NCI-H2196 treated with DMSO at 0.1 percent for 48 hours (cell line): ENCODE measurements around the gene SCLY.
"Not testable (repeated sequence)": the region's sequence is repeated elsewhere in the genome, so short reads cannot be mapped to it uniquely, and the experiment has no call there.

Experiments used
- DNase-seq: peaks from one replicate; lab custom pipeline; 2025; ENCODE audit not compliant: unreplicated experiment; lab: John Stamatoyannopoulos, UW

SCLY gene

GRCh38 chr2:238060542-238061314, at the start of gene SCLY:
TSS of gene SCLY (plus strand) at chr2:238061001. CDS start at chr2:238061055, 54 bp downstream.
- DNase-seq, result peak; percentile 92

- DNase-seq, result no peak
These were observed 47.0 kb upstream of the SCLY start for GRCh38 chr2:238013806-238014205.

- no peak for DNase-seq
These were observed 45.1 kb upstream of the SCLY start for GRCh38 chr2:238015705-238016104.

DNA sequence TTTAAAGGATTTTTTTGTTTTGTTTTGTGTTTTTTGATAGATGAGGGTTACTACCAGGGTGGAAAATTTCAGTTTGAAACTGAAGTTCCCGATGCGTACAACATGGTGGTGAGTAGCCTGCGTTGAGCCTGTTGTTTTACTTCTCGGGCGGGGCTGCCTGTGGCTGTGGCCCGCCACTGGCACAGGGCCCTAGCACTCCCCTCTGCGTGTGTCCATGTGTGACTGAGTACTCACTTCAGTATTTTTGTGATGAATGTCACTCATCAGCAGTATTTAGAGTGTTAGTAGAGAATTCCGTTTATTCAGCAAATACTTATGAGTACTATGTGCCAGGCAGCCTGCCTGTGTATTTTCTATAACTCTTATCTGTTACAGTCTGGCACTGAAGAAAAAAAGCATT, 44.3 kb upstream of the SCLY start:
- no peak for DNase-seq

DNA sequence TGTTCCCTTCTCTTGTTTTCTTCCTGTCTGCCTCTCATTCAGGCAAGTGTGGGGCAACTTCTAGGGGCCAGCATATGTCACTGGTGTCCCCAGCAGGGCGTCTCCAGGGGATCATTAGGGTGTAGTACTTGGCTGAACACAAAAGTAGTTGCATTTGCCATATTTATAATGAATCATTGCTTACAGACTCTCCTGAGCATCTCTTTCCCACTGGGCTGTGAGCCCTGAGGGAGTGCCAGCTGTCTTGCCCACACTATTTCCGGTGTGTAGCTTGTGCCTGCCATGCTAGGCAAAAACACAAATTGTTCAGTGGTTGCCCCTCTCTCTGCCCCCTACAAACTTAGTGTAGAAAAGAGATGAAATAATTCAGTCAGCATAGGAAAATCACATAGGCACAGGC, 40.8 kb upstream of the SCLY start:
- no peak for DNase-seq

DNA sequence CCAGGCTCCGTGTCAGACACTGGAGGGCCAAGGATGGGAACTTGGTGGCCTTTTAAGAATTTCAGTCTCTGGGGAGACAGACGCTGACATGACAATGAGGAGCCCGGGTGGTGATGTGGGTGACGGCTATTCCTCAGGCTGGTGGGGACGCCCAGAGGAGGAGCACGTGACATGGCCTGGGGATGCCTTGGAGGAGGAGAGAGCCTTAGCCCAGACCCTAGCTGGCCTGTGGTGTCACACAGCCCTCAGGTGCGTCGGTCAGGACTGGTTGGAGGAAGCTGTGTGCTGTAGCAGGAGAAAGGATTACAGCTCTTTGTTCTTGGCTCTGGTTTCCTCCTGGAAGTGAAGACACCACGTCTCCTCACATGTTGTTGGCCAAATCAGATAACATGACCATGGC, 40.0 kb upstream of the SCLY start:
- DNase-seq, result no peak

- DNase-seq, result no peak
These were observed 39.5 kb upstream of the SCLY start for GRCh38 chr2:238021327-238021726.

- no peak for DNase-seq
These were observed 38.1 kb upstream of the SCLY start for GRCh38 chr2:238022594-238023157.

DNA sequence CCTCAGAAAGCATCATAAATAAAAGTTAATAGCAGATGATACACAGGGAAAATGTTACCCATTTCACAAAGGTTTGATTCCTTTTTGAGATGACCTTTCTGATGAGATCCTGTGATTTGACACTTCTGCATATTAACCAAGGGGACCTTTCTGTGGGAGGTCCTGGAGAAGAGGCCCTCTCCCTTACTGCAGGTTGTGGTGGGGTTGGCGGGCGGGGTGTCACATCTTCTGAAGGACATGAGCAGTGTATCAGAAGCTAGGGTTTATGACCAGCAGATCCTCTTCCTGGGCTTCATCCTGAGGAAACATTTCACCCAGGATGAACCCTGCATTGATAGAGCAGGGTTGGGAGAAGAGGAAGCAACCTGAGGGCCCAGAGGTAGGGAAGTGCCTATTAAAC, 37.2 kb upstream of the SCLY start:
- DNase-seq, result no peak

GRCh38 chr2:238024986-238025385, 35.8 kb upstream of the SCLY start:
- DNase-seq, result no peak

DNA sequence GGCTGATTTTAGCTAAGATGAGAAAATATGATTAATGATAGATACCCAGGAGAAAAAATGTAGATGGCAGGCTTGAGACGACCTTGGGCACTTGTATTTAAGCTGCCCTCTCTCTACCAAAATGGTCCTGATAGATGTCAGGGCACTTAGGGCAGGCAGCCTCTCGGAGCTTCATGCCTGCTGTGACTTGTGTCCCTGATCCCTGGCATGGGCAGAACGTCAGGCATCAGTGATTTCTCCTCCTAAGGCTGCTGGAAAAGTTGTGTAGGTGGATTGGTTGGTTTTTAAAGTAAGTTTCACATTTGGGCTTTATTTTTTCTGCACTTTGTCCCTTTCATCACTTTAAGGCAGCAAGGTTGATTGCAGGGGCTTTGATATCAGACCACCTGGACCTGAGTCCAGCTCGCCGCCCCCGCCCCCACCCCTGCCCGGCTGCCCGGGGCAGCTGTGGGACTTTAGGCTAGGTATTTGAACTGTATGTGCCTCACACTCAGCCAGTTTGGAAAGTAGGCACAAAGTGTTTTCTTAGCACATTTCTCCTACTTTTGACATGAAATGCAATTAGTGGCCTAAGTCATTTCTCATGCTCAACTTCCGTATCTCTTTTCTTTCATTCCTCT, 35.0 kb upstream of the SCLY start:
- DNase-seq, result no peak

GRCh38 chr2:238027058-238027457, 33.7 kb upstream of the SCLY start:
- no peak for DNase-seq

DNA sequence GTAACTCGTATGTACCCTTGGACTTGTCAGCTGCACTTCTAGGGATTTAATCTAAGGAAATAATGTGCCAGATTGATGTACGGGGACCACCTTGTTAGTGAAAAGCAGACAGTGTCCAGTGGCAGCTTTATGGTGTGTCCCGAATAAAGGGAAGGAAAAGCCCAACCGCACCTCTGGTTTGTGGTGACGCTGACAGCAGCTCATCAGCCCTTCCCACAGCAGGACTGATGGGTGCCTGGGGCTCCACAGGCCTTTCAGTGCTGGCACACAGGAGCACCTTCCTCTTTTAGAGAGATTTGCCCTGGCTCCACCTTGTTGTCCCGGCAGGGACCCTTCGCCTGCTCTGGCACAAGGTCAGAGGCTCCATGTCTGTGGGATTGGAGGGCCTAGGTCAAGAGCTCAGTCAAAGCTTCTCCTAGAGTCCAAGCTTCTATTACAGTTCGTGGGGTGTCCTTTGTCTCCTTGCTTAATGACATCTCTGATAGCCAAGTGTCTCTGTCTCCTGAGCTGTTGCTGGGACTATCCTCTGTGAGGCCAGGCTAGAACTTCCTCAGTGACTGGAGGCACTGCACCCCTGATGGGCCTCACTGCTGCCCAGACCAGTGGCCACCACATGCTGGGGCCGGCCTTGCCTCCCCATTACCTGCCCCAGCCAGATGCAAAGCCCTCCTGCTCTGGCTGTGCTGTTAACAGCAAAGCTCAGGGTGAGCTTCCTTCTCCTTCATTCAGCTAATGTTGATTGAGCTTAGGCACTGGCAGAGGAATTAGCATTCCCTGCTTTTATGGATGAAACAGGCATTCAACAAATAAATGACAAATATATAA, 33.0 kb upstream of the SCLY start:
- DNase-seq, result no peak

GRCh38 chr2:238029853-238030252, 30.9 kb upstream of the SCLY start:
- DNase-seq, result no peak

- no peak for DNase-seq
These were observed 30.2 kb upstream of the SCLY start for GRCh38 chr2:238030422-238031155.

DNA sequence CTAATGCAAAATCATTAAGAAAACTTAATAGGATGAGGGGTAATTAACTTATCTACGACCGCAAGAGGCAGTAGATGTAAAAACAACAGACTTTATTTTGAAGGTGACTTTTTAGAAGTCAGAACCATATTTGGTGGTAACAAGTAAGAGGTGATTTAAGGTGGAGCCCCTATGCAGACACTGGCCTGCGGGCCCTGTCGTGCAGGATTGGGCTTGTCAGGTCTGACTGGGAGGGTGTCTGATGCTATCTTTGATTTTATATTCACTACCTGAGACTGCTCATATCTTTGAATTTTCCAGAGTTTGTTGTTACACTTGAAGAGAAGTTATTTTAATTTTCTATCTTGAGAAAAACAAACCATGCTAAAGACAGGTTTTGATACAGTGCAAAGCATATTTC, 29.1 kb upstream of the SCLY start:
- no peak for DNase-seq

DNA sequence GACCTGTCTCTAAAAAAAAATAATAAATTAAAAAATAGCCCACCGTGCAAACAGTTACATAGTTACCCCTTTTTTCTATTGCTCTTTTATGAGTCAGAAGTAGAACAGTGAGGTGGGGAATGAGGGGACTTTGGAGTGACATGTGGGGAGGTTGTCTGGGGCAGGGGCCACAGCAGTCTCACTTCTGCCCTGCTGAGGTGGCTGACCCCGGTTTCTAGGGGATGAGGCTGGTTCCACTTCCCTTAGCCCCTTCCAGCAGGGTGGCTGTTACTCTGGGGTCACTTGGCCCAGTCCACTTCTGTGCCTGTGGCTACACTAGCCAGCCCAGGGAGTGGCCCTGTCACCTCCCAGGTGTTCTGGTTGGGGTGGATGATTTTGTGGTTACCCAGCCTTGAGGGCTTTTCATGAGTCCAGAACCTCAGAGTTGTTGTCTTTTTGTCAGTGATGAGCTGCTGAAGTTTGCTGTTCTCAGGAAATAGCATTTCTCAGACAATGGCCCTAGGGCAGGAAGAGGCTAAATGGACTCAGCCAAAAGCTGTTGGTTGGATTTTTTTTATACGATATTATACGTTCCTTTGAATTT, 28.0 kb upstream of the SCLY start:
- DNase-seq, result no peak

- not testable (repeated sequence) for DNase-seq
These were observed 26.8 kb upstream of the SCLY start for GRCh38 chr2:238033991-238034390.

DNA sequence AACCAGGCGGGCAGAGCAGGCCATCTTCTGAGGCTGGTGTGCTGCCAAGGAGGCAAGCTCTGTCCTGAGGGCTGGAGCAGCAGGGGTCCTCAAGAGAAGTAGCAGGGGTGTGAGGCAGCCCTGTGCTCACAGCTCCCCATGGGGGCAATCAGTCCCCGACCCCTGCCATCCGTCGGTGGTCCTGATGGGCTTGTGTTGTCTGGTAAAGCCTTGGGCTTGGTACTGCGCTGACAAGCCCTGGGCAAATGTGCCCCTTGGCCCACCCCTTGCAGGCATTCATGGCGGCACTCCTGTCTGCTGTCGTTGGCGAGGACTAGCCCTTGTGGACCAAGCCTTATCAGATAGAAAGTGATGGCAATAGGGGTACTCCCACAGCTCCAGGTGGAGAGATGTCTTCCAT, 22.6 kb upstream of the SCLY start:
- DNase-seq, result no peak

GRCh38 chr2:238039151-238039550, 21.6 kb upstream of the SCLY start:
- DNase-seq, result no peak

DNA sequence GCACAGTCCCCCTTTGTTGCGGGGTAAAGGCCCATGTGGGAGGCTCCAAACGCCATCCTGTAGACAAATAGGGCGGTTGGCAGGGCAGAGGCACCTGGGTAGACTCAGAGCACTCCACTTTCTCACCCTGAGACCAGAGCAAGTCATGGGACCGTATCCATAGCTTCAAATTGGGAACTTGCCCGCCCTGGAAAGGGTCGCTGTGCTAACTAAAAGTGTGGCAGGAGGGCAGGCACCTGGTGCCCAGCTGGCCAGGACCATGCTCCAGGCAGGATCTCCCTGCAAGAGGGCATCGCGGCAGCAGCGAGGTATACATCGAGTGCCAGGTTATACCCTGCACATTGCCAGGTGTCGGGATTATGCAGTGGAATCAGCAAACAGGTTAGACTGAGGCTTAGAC, 20.8 kb upstream of the SCLY start:
- DNase-seq, result no peak
